B cell (primary cell): ENCODE results near the gene KCND3. TPM values are rescaled to one million over a fixed set of nuclear protein-coding genes. Genes with fewer than 3 reads are reported as not detected.

Source experiments
- ATAC-seq: fragments of 200-7000 bp; cut with Tn5 transposase; one replicate; pipeline ENCODE4 v1.10.0; 2021; ENCODE audit warnings: low read depth, mild to moderate bottlenecking, moderate number of reproducible peaks, moderate library complexity
- CTCF ChIA-PET: fragments of 350-600 bp; sonication (Branson Sonifier 250); formaldehyde crosslinking; loops from one replicate; lab custom pipeline; 2021; ENCODE audit warnings: antibody characterized with exemption, inconsistent platforms; lab: Charles Lee
- POLR2A ChIA-PET: fragments of 350-600 bp; sonication (Branson Sonifier 250); formaldehyde crosslinking; loops from one replicate; lab custom pipeline; 2021; ENCODE audit warnings: antibody characterized with exemption; lab: Charles Lee
- DNase-seq: peaks from one replicate; pipeline ENCODE4 v3.0.0; 2013
- H2AFZ ChIP-seq: 2 replicates; pipeline ENCODE4 v1.6.1; 2012; ENCODE audit warnings: mild to moderate bottlenecking, low read depth, low read length; ENCODE audit not compliant: insufficient read depth, poor library complexity, severe bottlenecking
- H3K27ac ChIP-seq, 2 donors: 1 replicate in 1 of 2; 2 replicates in 1 of 2; pipeline ENCODE4 v1.5.1; 2012 to 2013; ENCODE audit warnings: low read length in 2 of 2, mild to moderate bottlenecking in 2 of 2, moderate library complexity in 1 of 2
- H3K27me3 ChIP-seq, 4 experiments: fragments of 200-600 bp in 1 of 4; sonication (generic) in 1 of 4; replicated peaks in 1 of 4; 1 replicate in 2 of 4; 2 replicates in 2 of 4; pipeline versions ENCODE4 v1.6.1 to v1.7.0; 2013 to 2016; ENCODE audit warnings: low read length in 3 of 4, mild to moderate bottlenecking in 2 of 4, mixed read lengths in 1 of 4, moderate library complexity in 1 of 4; ENCODE audit not compliant: insufficient read depth in 4 of 4, control insufficient read depth in 3 of 4; ENCODE audit errors: control extremely low read depth in 1 of 4
- H3K36me3 ChIP-seq, 2 experiments: replicated peaks in 1 of 2; 1 replicate in 1 of 2; 2 replicates in 1 of 2; pipeline versions ENCODE4 v1.6.1 to v1.7.1; 2013; ENCODE audit warnings: low read length in 1 of 2; ENCODE audit not compliant: insufficient read depth in 2 of 2, control insufficient read depth in 1 of 2; ENCODE audit errors: control extremely low read depth in 1 of 2, extremely low read depth in 1 of 2
- H3K4me1 ChIP-seq, 2 donors: fragments of 200-600 bp in 1 of 2; sonication (generic) in 1 of 2; 1 replicate in 1 of 2; 2 replicates in 1 of 2; pipeline versions ENCODE4 v1.5.1 to v1.6.1; 2013 to 2017; ENCODE audit warnings: low read length in 2 of 2; ENCODE audit not compliant: control insufficient read depth in 2 of 2, insufficient read depth in 2 of 2
- H3K4me2 ChIP-seq: replicated peaks from 2 replicates; pipeline ENCODE3; 2012; ENCODE audit warnings: mild to moderate bottlenecking, low read depth, low read length; ENCODE audit not compliant: poor library complexity, severe bottlenecking
- H3K4me3 ChIP-seq, 5 experiments: fragments of 200-600 bp in 1 of 5; sonication (generic) in 1 of 5; 1 replicate in 3 of 5; 2 replicates in 2 of 5; pipeline versions ENCODE4 v1.5.1 to v1.7.0; 2011 to 2016; ENCODE audit warnings: low read length in 4 of 5, mild to moderate bottlenecking in 4 of 5, low read depth in 2 of 5, control low read depth in 1 of 5, moderate library complexity in 1 of 5; ENCODE audit not compliant: insufficient read depth in 1 of 5; ENCODE audit errors: control extremely low read depth in 1 of 5, extremely low read depth in 1 of 5
- H3K79me2 ChIP-seq: fragments of 200-600 bp; sonication (generic); one replicate; pipeline ENCODE4 v1.6.0; 2016; ENCODE audit warnings: low read length; ENCODE audit not compliant: control insufficient read depth, insufficient read depth
- H3K9ac ChIP-seq: fragments of 200-600 bp; sonication (generic); 2 replicates; pipeline ENCODE4 v1.6.1; 2017; ENCODE audit warnings: mild to moderate bottlenecking, low read length, moderate library complexity
- H3K9me3 ChIP-seq, 3 donors: one replicate each; pipeline versions ENCODE4 v1.6.1 to v1.7.1; 2013; ENCODE audit warnings: low read length in 2 of 3; ENCODE audit not compliant: control insufficient read depth in 2 of 3, insufficient read depth in 1 of 3; ENCODE audit errors: control extremely low read depth in 1 of 3
- H4K20me1 ChIP-seq: 2 replicates; pipeline ENCODE4 v1.6.0; 2012; ENCODE audit warnings: mild to moderate bottlenecking, low read length; ENCODE audit not compliant: insufficient read depth, control insufficient read depth, poor library complexity, severe bottlenecking
- H3K27ac Mint-ChIP-seq: one replicate; pipeline ENCODE4 v1.8.0; 2021; ENCODE audit warnings: mixed read lengths
- H3K27me3 Mint-ChIP-seq: one replicate; pipeline ENCODE4 v1.8.0; 2021; ENCODE audit warnings: mixed read lengths
- H3K4me1 Mint-ChIP-seq: one replicate; pipeline ENCODE4 v1.8.0; 2021; ENCODE audit warnings: mixed read lengths
- H3K4me3 Mint-ChIP-seq: one replicate; pipeline ENCODE4 v1.8.0; 2021; ENCODE audit warnings: mixed read lengths
- H3K9me3 Mint-ChIP-seq: one replicate; pipeline ENCODE4 v1.8.0; 2022; ENCODE audit warnings: mixed read lengths; ENCODE audit not compliant: insufficient read depth
- EZH2 ChIP-seq: IDR thresholded peaks from 2 replicates; pipeline ENCODE4 v1.6.1; 2012; ENCODE audit warnings: borderline replicate concordance, low read depth, mild to moderate bottlenecking, moderate library complexity, low read length; ENCODE audit not compliant: insufficient read depth, poor library complexity, severe bottlenecking
- WGBS: methylation state at CpG from one replicate; pipeline ENCODE4 v1.1.5; 2013; ENCODE audit warnings: missing lambda C conversion rate; ENCODE audit not compliant: insufficient coverage; 5-methylcytosine and 5-hydroxymethylcytosine counted together
- intact Hi-C: fragments of 100-400 bp; cut with micrococcal nuclease; formaldehyde crosslinking; loops from one replicate; pipeline ENCODE4 v1.10.0; 2022
- polyA plus RNA-seq: library from polyadenylated mRNA; depleted of rRNA; stranded (reverse); fragments of >200 nt; gene quantifications from 2 replicates; pipeline ENCODE4 v1.2.3, GENCODE V29; 2012
- total RNA-seq, 2 donors: library from RNA; stranded (reverse); fragments of 120-200 nt in 1 of 2; gene quantifications; 1 replicate in 1 of 2; 2 replicates in 1 of 2; pipeline versions ENCODE4 v1.2.3 to v1.2.4, GENCODE V29; 2013 to 2022
- TF ChIP-seq, protein P1 (sequence below): fragments of 200-600 bp; IDR thresholded peaks from one replicate; pipeline ENCODE4 v1.8.0; 2022; ENCODE audit warnings: antibody characterized with exemption, mild to moderate bottlenecking

Gene KCND3
- total and polyA plus RNA-seq, 2 donors (not counting 1 experiment from before 2014, with no cell fraction given): 0.07 TPM; not detected in 1

DNA sequence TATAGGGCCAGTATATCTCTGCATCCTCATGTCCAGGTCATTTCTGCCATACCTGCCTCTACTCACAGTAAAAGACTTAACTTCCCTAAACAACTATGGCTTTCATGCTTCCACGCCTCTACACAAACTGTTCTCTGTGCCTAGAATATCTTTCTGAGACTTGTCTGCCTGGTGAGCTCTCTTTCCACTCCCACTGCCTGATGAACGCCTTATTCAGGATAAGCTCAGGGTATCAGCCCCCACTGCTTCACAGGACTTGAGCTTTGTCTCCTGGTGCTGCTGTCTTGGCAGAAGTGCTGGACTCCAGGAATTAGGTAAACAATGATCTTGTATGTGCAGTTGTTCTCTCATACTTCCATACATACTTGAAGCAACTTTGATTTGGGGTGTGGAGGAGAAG, 238.6 kb downstream of the KCND3 start:
- H3K9me3 Mint-ChIP-seq: no peaks in the 10 kb centered on the region
- intact Hi-C loops: no loop called here
- H3K27me3 Mint-ChIP-seq: no peaks in the 10 kb centered on the region

DNA sequence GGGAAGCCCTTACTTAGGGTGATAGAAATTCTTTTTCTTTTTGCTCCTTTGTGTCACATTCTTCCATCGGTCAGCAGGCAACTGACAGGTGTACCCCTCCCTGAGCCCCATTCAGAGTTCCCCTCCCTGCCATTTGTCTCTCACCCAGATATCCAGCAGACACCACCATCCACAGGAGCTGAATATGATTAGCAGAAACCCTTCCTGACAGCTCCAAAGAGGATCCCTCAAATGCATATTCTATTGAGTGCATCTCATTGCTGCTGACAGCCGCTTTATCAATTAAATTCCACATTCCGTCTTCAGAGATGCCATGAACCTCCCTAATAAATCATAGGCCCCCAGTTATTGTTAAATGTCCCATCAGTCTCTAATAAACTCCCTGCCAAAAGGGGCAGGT, 239.8 kb downstream of the KCND3 start:
- no peaks in the 10 kb centered on the region for H3K9me3 ChIP-seq
- H3K27me3 Mint-ChIP-seq: no peaks in the 10 kb centered on the region
- no peak overlapping the region for H3K9ac ChIP-seq
- no peaks in the 10 kb centered on the region for H4K20me1 ChIP-seq
- peaks cover 10% of the 10 kb centered on the region for H3K4me1 Mint-ChIP-seq
- CTCF ChIA-PET: interaction anchor here (1.5 to 7.5 kb wide), 3 partner anchors 10 to 267 kb away, joined by 5 to 97 read pairs (median 5); no protein-coding TSS in a partner anchor
- H3K9me3 Mint-ChIP-seq: no peaks in the 10 kb centered on the region
- no peaks in the 10 kb centered on the region for H3K36me3 ChIP-seq
- TF ChIP-seq, protein P1, sequence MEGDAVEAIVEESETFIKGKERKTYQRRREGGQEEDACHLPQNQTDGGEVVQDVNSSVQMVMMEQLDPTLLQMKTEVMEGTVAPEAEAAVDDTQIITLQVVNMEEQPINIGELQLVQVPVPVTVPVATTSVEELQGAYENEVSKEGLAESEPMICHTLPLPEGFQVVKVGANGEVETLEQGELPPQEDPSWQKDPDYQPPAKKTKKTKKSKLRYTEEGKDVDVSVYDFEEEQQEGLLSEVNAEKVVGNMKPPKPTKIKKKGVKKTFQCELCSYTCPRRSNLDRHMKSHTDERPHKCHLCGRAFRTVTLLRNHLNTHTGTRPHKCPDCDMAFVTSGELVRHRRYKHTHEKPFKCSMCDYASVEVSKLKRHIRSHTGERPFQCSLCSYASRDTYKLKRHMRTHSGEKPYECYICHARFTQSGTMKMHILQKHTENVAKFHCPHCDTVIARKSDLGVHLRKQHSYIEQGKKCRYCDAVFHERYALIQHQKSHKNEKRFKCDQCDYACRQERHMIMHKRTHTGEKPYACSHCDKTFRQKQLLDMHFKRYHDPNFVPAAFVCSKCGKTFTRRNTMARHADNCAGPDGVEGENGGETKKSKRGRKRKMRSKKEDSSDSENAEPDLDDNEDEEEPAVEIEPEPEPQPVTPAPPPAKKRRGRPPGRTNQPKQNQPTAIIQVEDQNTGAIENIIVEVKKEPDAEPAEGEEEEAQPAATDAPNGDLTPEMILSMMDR: no peak
- TF ChIP-seq EZH2: no peak
- WGBS: 100% methylated on average over 3 of the region's 3 CpGs
- POLR2A ChIA-PET: no interaction called here
- H3K27me3 ChIP-seq: no peaks in the 10 kb centered on the region
- intact Hi-C loops: no loop called here
- H3K79me2 ChIP-seq: peaks cover 15% of the 10 kb centered on the region
- no peak overlapping the region for H2AFZ ChIP-seq
- H3K4me1 ChIP-seq: peaks cover 3 to 4% of the 10 kb centered on the region in 2 donors
- no peak overlapping the region for H3K27ac Mint-ChIP-seq
- no peak overlapping the region for H3K4me2 ChIP-seq
- ATAC-seq (no peak), DNase-seq (no peak)
- H3K27ac ChIP-seq: no peak overlapping the region
- no peak overlapping the region for H3K4me3 ChIP-seq
- H3K4me3 Mint-ChIP-seq: no peak overlapping the region

More for the DNA sequence above, 238.6 kb downstream of the KCND3 start:
- DNase-seq (no peak), ATAC-seq (no peak)
- no peak overlapping the region for H3K4me3 ChIP-seq
- no peak overlapping the region for H3K4me3 Mint-ChIP-seq
- H2AFZ ChIP-seq: no peak overlapping the region
- ChIA-PET POLR2A (interaction anchor here (0.6 kb wide), 1 partner anchor 289 kb away, joined by 7 read pairs; no protein-coding TSS in a partner anchor), CTCF (interaction anchor here (0.9 to 8.1 kb wide), 9 partner anchors 10 to 553 kb away, joined by 3 to 102 read pairs (median 4); no protein-coding TSS in a partner anchor)
- H3K4me2 ChIP-seq: no peak overlapping the region
- TF ChIP-seq EZH2: no peak
- TF ChIP-seq, protein P1: no peak
- no peak overlapping the region for H3K9ac ChIP-seq
- no peak overlapping the region for H3K27ac ChIP-seq
- no peaks in the 10 kb centered on the region for H4K20me1 ChIP-seq
- peaks cover 5 to 8% of the 10 kb centered on the region in 2 donors for H3K4me1 ChIP-seq
- H3K4me1 Mint-ChIP-seq: peaks cover 19% of the 10 kb centered on the region
- no peak overlapping the region for H3K27ac Mint-ChIP-seq
- no peaks in the 10 kb centered on the region for H3K36me3 ChIP-seq
- peaks cover 21% of the 10 kb centered on the region for H3K79me2 ChIP-seq
- no peaks in the 10 kb centered on the region for H3K9me3 ChIP-seq
- H3K27me3 ChIP-seq: no peaks in the 10 kb centered on the region
- 85% methylated on average over 2 of the region's 2 CpGs for WGBS
